GM21786 (cell line): ENCODE measurements around the gene CXCL17.
"Not testable (repeated sequence)": the region's sequence is repeated elsewhere in the genome, so short reads cannot be mapped to it uniquely, and the experiment has no call there.

ENCODE experiments used
- ATAC-seq: cut with Tn5 transposase; IDR thresholded peaks from one replicate; pipeline ENCODE4 v1.9.1; 2021; ENCODE audit not compliant: unreplicated experiment

The CXCL17 gene

DNA sequence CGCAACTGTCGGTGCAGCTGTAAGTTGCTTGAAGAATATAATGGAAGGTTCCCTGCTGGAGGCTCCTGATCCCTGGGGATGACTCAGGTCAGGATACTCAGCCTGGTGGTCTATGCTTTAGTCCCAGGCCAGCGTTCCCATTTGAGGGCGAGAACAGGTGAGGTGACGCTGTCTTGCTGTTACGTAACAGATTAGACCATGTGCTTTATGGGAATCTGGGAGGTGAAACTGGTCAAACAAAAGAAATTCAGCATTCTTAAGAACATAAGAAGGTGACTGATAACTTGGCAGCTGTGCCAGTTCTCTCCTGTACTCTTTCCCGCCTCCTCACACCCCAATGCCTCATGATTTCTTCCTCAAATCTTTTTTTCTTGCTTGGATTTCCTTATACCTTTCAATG lies at the start of gene CXCL17:
CXCL17 (minus strand) TSS at position 114 of the 400 bp plus-strand sequence. CDS start 114 bp downstream, outside the sequence.
- no peak for ATAC-seq

DNA sequence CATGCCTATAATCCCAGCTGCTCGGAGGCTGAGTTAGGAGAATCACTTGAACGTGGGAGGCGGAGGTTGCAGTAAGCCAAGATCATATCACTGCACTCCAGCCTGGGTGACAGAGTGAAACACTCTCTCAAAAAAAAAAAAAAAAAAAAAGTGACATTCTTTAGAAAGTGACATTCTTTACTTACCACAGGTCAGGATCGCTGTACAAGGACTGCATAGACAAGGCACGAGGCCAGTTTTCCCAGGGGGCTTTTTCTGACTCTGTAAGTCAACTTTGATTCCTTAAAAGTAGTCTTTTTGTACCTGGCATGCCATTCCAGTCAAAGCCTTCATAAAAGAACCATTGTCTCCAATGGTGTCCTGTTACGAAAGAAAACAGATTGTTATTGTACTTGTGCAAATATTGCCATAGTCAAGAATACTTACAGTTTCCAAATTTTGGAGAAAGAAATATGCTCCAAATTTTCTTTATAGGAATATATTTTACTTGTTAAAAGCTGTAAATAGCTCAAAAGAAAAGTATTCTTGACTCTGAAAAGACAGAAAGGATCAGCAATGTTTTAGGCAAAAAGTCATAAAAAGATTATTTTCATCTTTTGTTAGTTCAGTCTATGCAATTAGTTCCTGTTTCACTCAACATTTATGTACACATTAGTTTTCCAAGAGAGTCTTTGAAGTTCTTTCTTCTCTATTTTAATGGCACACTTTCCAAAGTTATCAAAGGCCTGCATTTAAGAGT lies 46.2 kb upstream of the CXCL17 start:
- no peak for ATAC-seq

GRCh38 chr19:42487798-42488178 lies 45.0 kb upstream of the CXCL17 start:
- no peak for ATAC-seq

DNA sequence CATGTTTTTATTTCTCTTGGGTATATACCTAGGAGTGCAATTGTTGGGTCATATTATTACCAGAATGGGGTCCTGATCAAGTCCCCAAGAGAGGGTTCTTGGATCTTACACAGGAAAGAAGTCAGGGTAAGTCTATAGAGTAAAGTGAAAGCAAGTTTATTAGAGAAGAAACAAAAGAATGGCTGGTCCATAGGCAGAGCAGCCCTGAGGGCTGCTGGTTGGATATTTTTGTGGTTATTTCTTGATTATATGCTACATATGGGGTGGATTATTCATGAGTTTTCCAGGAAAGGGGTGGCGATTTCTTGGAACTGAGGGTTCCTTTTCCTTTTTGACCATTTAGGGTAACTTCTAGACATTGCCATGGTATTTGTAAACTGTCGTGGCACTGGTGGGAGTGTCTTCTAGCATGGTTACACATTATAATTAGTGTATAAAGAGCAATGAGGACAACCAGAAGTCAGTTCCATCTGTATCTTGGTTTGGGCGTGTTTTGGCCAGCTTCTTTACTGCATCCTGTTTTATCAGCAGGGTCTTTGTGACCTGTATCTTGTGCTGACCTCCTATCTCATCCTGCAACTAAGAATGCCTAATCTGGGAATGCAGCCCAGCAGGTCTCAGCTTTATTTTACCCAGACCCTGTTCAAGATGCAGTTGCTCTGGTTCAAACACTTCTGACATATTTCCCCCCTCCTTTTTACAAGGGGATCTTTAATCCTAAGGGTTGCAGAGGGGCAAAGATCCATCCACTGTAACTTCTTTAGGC lies 44.5 kb upstream of the CXCL17 start:
- no peak for ATAC-seq

GRCh38 chr19:42485036-42485435 lies 42.3 kb upstream of the CXCL17 start:
- not testable (repeated sequence) for ATAC-seq

DNA sequence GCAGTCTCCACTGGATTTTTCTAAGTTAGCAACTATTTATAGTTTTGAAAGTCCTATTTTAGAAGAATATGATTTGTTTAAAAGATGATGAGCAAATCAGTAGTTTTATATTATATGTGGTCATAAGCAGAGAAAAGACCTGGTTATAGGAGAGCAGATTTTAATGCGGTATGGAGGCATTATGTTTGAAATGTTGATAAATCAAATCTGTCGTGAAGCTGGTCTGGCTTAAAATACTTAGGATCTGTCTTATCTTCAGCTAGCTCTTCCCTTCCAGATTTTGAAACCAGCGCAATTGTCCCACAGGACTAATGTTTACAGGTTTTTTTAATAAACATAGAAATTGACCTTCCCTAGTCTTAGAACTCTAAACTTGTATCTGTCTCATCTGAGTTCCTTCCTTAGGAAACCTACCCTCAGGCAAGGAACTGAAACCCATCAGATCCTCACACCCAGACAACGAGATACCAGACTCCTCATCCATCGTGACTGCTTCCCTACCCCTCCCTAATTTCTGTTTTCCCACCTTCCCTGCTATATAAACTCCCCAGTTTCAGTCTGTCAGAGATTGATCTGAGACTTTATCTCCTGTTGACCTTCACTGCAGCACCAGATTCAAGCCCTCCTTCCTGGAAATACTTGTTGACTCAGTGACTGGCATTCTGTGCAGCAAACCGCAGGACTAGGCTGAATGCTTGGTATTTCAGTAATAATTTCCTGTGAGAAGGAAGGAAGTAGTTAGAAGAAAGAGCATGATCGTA lies 37.8 kb upstream of the CXCL17 start:
- no peak for ATAC-seq

DNA sequence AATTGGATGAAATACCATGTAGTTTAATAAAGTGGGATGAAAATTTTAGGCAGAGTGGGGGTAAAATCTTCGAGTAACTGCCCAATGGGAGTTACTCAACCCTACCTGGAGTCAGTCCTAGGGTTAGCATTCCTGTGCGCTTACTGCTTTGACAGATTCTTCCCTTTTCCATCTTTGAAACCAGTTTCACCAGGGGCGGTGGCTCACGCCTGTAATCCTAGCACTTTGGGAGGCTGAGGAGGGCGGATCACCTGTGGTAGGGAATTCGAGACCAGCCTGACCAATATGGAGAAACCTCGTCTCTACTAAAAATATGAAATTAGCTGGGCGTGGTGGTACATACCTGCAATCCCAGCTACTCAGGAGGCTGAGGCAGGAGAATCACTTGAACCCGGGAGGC lies 37.0 kb upstream of the CXCL17 start:
- no peak for ATAC-seq

DNA sequence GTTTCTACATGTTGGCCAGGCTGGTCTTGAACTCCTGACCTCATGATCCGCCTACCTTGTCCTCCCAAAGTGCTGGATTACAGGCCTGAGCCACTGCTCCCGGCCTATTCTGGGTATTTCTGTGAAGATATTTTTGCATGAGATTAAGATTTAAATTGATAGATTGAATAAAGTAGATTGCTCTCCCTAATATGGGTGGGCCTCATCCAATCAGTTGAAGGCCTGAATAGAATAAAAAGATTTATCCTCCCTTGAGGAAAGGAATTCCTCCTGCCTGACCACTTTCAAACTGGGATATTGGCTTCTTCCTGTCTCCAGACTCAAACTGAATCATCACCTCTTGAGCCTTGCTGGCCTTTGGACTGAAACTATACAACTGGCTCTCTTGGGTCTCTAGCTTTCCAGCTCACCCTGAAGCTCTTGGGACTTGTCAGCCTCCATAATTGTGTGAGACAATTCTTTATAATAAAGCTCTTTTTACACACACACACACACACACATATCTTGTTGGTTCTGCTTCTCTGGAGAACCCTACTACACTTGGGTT lies 36.1 kb upstream of the CXCL17 start:
- ATAC-seq: no peak

- no peak for ATAC-seq
Observed at GRCh38 chr19:42477933-42478332, 35.2 kb upstream of the CXCL17 start.

DNA sequence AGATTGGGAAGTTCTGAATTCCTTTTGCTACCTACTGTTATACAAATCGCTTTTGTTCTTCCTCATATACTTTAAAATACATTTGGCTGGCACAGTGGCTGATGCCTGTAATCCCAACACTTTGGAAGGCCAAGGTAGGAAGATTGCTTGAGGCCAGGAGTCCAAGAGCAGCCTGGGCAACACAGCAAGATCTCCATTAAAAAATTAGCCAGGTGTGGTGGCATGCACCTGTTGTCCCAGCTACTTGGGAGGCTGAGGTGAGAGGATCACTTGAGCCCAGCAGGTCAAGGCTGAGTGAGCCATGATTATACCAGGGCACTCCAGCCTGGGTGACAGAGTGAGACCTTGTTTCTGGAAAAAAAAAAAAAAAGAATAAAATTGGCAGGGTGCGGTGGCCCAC lies 34.4 kb upstream of the CXCL17 start:
- ATAC-seq: no peak

DNA sequence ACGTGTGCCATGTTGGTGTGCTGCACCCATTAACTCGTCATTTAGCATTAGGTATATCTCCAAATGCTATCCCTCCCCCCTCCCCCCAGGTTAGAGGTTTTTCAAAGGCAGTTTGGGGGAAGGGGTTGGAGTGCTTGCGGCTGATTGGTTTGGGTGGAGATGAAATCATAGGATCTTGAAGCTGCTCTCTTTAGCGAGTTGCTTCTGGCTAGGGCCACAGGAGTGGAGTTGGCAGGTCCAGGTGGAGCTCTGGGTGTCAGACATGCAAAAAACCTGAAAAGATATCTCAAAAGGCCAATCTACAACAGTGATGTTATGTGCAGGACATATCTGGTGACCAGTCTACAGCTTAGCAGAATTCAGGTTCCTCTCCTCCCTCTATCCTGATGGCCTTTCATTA lies 32.6 kb upstream of the CXCL17 start:
- ATAC-seq: no peak

- ATAC-seq: no peak
Observed at GRCh38 chr19:42474743-42475142, 32.0 kb upstream of the CXCL17 start.

DNA sequence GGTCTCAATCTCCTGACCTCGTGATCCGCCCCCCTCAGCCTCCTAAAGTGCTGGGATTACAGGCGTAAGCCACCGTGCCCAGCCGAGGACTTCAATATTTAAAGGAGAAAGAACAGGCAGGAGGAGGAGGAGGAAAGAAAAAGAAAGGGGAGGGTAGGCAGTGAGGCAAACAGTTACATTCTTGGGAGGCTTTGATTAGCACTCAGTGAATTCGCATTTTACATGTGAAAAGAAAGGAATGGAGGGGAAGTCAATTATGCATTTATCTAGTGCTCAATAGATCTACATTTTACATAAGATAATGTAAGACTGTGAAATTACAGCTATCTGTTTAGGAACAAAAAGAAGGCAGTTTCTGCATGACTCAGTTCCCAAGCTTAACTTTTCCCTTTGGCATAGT lies 30.9 kb upstream of the CXCL17 start:
- no peak for ATAC-seq

GRCh38 chr19:42472402-42473147 lies 29.8 kb upstream of the CXCL17 start:
- no peak for ATAC-seq

GRCh38 chr19:42471554-42472249 lies 29.0 kb upstream of the CXCL17 start:
- ATAC-seq: no peak

GRCh38 chr19:42469311-42470235 lies 26.8 kb upstream of the CXCL17 start:
- ATAC-seq: no peak

GRCh38 chr19:42468273-42468796 lies 25.6 kb upstream of the CXCL17 start:
- ATAC-seq: no peak

DNA sequence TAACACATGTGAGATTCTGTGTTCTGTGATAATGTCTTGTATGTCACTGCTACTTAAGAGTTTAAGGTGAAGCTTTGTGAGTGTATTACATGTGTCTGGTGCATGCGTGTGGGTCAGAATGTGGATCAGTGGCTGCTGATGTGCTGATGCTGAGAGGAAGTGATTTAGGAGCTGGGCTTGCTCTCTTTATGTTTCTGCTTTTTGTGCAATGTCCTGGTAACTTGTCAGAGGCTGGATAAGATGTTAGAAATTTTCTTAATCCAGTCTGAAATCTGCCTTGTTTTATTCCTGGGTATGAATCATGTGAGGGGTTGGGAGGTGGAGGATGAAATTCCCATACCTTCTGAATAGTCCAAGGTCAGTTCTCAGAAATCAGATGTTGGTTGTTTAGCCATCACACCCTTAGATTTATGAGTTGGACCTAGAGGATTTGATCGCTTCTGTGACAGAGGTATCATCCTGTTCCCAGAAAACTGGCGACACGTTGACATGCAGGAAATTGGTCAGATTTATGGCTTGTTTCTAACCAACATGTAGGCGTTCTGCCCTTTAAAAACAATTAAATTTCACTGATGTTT lies 24.5 kb upstream of the CXCL17 start:
- ATAC-seq: no peak
